IPS DF 4.7 (cell line): ENCODE data around the gene ZFYVE28.

ENCODE experiments used
- DNase-seq: peaks from one replicate; pipeline ENCODE4 v3.0.0-alpha.2; 2013; ENCODE audit warnings: low spot score; ENCODE audit errors: extremely low read depth

The ZFYVE28 gene

DNA sequence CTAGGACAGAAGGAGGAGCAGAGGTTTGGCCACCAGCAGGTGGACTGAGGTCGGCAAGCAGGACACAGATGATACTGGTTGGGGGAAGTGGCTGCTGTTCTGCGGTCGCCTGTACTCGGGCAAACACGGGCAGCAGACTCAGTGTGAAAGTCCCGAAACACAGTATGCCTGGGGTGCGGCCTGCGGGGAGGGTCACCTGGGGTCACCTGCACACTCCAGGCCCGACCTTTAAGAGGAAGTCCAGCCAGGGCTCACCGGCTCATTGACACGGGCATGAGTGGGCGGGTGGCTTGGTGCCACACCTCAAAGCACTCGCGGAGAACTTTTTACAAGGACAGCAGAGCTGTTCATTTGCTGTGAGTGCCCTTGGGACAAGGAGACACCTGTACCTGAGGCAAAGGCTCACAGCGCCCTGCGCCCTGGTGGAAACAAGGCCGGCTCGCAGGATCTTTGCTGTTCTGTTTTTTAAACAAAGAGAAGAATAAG is 85.0 kb downstream of the ZFYVE28 start:
- no peak for DNase-seq

- no peak for DNase-seq
Observed at GRCh38 chr4:2332976-2333319, 85.5 kb downstream of the ZFYVE28 start.

- DNase-seq = no peak
Observed at GRCh38 chr4:2332201-2332975, 86.1 kb downstream of the ZFYVE28 start.

- DNase-seq = no peak
Observed at GRCh38 chr4:2331519-2332200, 86.8 kb downstream of the ZFYVE28 start.

DNA sequence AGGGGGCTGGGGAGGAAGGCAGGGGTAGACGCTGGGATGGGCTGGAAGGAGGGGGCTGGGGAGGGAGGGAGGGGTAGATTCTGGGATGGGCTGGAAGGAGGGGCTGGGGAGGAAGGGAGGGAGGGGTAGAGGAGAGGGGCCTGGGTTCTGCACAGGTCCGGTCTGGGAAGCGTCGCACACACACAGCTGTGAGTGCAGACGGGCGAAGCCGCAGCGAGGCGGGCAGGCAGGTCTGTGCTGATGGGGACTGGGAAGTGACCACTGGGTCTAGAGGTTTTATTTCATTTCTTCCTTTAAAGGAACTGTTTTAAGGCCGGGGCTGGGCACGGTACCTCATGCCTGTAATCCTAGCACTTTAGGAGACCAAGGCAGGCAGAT is 87.4 kb downstream of the ZFYVE28 start:
- DNase-seq = no peak

GRCh38 chr4:2330091-2331042 is 88.1 kb downstream of the ZFYVE28 start:
- no peak for DNase-seq

DNA sequence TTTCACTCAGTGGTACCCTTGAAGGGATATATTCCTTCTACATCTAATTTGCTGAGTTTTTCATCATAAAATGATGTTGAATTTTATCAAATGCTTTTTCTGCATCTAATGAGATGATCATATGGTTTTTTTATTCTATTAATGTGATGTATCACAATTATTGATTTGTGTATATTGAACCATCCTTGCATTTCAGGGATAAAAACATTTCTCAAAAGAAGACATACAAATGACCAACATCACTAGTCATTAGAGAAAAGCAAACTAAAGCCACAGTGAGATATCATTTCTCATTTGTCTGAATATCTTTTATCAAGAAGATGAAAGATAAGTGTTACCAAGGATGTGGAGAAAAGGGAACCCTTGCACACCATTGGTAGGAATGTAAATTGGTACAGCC is 90.9 kb downstream of the ZFYVE28 start:
- no peak for DNase-seq

- no peak for DNase-seq
Observed at GRCh38 chr4:2324891-2325290, 93.6 kb downstream of the ZFYVE28 start.

DNA sequence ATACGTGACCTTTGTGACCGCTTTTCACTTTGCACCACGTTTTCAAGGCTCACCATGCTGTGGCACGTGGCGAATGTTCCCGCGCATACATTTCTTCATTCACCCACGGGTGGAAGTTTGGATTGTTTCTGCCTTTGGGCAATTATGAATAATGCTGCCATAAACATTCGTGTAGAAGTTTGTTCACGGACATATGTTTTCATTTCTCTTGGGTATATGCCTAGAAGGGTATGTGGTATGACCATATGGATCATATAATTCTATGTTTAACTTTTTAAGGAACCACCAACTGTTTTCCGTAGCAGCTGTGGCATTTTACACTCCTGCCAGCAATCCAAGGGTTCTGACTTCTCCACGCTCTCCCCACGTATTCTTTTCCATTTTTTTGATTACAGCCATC is 95.6 kb downstream of the ZFYVE28 start:
- no peak for DNase-seq

DNA sequence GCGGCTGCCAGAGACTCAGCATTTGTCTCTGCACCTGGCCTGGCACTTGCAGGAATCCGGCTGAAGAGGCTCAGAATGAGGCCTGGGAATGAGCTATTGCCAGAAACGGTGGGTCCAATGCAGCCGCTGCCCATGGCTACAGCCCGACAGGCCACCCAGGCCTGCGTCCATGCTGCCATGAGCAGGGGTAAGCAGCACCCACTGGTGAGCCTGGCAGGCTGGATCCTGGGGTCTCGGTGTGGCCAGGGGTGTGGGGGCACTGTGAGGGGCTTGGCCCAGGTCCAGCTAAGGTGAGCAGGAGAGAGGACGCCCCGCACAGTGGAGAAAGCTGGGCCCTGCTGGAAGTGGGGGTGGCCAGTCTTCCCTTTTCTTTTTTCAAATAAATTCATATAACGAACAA is 96.2 kb downstream of the ZFYVE28 start:
- no peak for DNase-seq

- no peak for DNase-seq
Observed at GRCh38 chr4:2321279-2322196, 96.9 kb downstream of the ZFYVE28 start.

- DNase-seq = no peak
Observed at GRCh38 chr4:2320746-2321145, 97.7 kb downstream of the ZFYVE28 start.

DNA sequence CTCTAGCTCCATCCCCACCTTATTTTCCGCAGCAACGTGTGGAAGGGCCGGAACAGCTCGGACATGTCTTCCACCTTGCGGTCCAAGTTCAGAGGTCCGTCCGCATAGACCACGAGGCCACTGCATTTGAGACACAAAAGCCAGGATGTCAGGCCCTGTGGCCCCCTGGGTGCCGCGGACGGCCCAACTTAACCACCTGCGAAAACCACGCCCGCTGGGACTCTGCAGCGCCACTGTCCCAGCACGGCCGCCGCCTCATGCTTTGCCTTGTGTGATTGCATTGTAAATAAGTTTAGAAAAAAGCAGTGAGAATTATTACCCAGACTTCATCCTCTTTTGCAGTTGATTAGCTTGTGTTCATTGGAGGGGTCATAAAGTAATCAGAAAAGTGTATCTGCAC is 98.3 kb downstream of the ZFYVE28 start:
- no peak for DNase-seq

- no peak for DNase-seq
Observed at GRCh38 chr4:2318885-2319284, 99.6 kb downstream of the ZFYVE28 start.

GRCh38 chr4:2318476-2318875 is 100.0 kb downstream of the ZFYVE28 start:
- DNase-seq = no peak

DNA sequence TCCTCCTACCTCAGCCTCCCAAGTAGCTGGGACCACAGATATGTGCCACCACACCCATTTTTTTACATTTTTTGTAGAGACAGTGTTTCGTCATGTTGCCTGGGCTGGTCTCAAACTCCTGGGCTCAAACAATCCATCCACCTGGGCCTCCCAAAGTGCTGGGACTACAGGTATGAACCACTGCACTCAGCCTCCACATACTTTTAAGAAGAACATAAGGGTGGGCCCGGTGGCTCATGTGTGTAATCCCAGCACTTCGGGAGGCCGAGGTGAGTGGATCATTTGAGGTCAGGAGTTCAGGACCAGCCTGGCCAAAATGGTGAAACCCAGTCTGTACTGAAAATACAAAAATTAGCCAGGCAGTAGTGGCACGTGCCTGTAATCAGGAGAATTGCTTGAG is 105.1 kb downstream of the ZFYVE28 start:
- DNase-seq = no peak

DNA sequence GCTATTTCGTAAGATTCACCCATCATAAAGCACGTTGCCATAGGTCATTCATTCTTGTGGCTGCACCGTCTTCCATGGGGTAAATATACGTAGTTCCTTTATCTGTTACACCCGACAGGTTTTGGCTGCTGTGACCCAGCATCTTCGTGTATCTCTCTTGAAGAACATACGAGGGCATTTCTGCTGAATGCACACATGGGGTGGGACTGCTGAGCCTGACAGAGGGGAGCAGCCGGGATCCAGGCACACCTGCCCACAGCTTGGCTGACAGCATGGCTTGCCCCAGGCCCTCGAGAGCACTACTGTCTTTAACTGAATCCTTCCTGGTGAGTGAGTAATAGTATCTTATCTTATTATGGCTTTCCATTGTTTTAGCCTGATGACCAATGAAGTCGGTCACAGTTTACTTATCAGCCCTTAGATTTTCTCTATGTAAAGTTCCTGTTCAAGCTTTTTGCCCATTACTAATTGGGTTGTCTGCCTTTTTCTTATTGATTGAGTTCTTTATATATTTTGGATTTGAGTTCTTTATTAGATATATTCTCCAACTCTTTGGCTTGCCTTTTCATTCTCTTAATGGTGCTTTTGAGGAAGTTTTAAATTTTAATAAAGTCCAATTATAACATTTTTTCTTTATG is 111.6 kb downstream of the ZFYVE28 start:
- DNase-seq = no peak

- no peak for DNase-seq
Observed at GRCh38 chr4:2305766-2306501, 112.5 kb downstream of the ZFYVE28 start.

DNA sequence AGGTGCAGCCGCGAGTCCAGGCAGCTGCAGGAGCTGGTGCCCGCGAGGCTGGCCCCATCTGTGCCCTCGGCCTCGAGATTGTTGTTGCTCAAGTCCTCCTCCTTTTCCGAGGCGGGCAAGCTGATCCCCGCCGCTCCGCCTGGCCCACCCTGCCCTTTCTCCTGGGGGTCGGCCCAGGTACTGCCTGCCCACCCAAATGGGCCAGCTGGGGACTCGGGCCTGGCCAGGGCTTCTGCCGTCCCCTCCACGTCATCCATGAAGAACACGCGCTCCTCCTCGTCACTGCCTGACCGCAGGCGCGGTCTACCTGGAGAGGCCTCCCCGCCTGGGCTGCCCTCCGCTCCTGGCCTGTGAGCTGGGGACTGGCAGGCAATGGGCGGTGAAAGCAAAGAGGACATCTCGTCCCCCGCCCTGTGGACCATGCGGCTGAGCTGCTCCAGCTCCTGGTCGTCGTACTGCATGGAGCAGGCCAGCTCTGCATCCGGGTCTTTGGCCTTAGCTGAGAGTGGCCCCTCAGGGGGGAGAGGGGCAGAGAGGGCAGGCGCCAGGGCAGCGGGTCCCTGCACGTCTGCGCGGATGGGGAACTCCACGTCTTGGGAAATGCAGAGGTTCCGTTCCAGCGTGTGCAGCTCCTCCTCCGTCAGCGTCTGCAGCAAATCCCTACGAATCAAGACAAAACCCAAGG is 113.4 kb downstream of the ZFYVE28 start:
- no peak for DNase-seq
